GM19452 (cell line): Measurements from ENCODE around the gene EGLN2.
"Not testable (repeated sequence)": the region's sequence is repeated elsewhere in the genome, so short reads cannot be mapped to it uniquely, and the experiment has no call there.

Experiments
- ATAC-seq: cut with Tn5 transposase; IDR thresholded peaks from one replicate; pipeline ENCODE4 v1.9.1; 2021; ENCODE audit not compliant: unreplicated experiment

Gene EGLN2

GRCh38 chr19:40801426-40802299 lies 2.7 kb downstream of the EGLN2 start:
- no peak for ATAC-seq

- no peak for ATAC-seq
Measured at GRCh38 chr19:40802300-40803169, 3.5 kb downstream of the EGLN2 start.

GRCh38 chr19:40803170-40803856 lies 4.3 kb downstream of the EGLN2 start:
- no peak for ATAC-seq

GRCh38 chr19:40803857-40804782 lies 5.1 kb downstream of the EGLN2 start:
- ATAC-seq, result no peak

GRCh38 chr19:40804783-40805242 lies 5.8 kb downstream of the EGLN2 start:
- ATAC-seq, result no peak

- no peak for ATAC-seq
Measured at GRCh38 chr19:40805258-40805868, 6.4 kb downstream of the EGLN2 start.

GRCh38 chr19:40806423-40807146 lies 7.6 kb downstream of the EGLN2 start:
- no peak for ATAC-seq

GRCh38 chr19:40807147-40808020 lies 8.4 kb downstream of the EGLN2 start:
- no peak for ATAC-seq

- ATAC-seq, result no peak
Measured at GRCh38 chr19:40808021-40808325, 9.0 kb downstream of the EGLN2 start.

GRCh38 chr19:40808497-40808896 lies 9.5 kb downstream of the EGLN2 start:
- no peak for ATAC-seq

- no peak for ATAC-seq
Measured at GRCh38 chr19:40809358-40810086, 10.5 kb downstream of the EGLN2 start.

GRCh38 chr19:40810160-40810559 lies 11.2 kb downstream of the EGLN2 start:
- no peak for ATAC-seq

- ATAC-seq, result peak; percentile 55
Measured at GRCh38 chr19:40810649-40811408, 11.8 kb downstream of the EGLN2 start.

- ATAC-seq, result no peak
Measured at GRCh38 chr19:40811478-40812341, 12.7 kb downstream of the EGLN2 start.

- ATAC-seq, result not testable (repeated sequence)
Measured at GRCh38 chr19:40812571-40812970, 13.6 kb downstream of the EGLN2 start.

GRCh38 chr19:40813182-40813581 lies 14.2 kb downstream of the EGLN2 start:
- ATAC-seq, result no peak
